ENCODE measurements around the gene GPATCH3. TPM values are rescaled to one million over a fixed set of nuclear protein-coding genes. Genes with fewer than 3 reads are reported as not detected.
"Not testable (repeated sequence)": the region's sequence is repeated elsewhere in the genome, so short reads cannot be mapped to it uniquely, and the experiment has no call there.

GPATCH3 gene
- polyA plus RNA-seq, 3 donors = 14.8 to 15.0 (median 15.0) TPM

DNA sequence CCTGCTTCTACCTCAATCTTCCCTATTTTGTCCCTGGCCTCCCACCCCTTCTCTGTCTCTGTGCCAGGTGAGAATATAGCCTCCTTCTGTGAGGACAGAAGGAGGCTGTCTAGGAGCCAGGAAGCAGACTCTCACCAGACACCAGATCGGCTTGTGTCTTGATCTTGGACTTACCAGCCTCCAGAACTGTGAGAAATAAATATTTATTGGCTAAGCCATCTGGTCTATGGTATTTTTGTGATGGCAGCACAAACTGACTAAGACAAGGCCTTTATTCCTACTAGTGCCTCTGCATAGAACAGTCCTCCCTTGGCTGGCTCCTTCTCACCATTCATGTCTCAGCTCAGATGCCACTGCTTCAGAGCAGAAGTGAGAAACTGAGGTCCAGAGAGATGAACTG lies 12.0 kb downstream of the GPATCH3 start:
- no peak for DNase-seq (ENCODE audit: extremely low read depth in 1 of 11, low read depth in 9 of 11, low spot score in 4 of 11)

DNA sequence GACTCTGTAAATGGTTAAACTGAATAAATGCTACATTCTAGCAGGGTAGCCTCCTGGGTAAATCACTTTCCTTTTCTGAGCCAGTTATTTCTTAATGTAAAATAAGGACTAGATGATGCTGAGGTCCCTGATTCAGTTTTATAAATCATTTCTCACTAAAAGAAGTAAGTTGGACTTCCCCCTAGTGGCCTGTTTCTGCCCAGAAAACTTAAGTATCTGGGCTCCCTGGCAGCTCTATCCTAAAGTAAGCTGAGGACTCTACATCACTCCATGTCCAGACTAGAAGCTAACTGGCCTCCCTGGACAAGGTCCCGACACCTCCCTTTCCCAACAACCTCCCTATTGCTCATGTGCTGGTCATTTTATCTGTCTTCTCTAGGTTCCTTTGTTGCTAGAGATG lies 13.1 kb downstream of the GPATCH3 start:
- no peak for DNase-seq (ENCODE audit: extremely low read depth in 1 of 11, low read depth in 9 of 11, low spot score in 4 of 11)

GRCh38 chr1:26882696-26883463 lies 17.4 kb downstream of the GPATCH3 start:
- no peak for DNase-seq (ENCODE audit: extremely low read depth in 1 of 11, low read depth in 9 of 11, low spot score in 4 of 11)

DNA sequence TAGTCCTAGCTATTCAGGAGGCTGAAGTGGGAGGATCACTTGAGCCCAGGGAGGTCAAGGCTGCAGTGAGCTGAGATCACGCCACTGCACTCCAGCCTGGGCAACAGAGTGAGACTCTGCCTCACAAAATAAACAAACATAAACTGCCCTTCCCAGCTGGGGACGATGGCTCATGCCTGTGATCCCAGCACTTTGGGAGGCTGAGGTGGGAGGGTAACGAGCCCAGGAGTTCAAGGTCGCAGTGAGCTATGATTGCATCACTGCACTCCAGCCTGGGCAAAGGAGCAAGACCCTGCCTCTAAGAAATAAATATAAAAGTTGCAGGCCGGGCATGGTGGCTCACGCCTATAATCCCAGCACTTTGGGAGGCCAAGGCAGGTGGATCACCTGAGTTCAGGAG lies 18.7 kb downstream of the GPATCH3 start:
- not testable (repeated sequence) for DNase-seq (ENCODE audit: extremely low read depth in 1 of 11, low read depth in 9 of 11, low spot score in 4 of 11)

- DNase-seq (ENCODE audit: extremely low read depth in 1 of 11, low read depth in 9 of 11, low spot score in 4 of 11) = no peak
Observed at GRCh38 chr1:26879793-26880192, 20.5 kb downstream of the GPATCH3 start.

DNA sequence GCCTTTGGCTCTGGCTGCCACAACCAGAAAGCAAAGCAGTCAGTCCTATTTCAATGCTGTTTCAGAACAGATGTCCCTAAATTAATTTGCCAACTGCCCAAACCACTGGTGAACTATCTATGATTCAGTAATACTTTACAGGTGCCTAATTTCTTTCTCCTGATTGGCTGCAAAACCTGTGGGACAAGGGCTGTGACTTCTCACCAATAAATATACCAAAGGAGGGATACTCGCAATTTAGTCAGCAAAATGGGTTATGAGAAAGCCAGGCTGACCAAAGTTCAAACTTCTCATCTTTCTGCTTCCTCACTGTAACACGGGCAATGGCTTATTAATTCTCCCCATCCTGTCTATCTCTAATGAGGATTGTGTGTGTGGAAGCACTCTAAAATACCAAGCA lies 22.9 kb downstream of the GPATCH3 start:
- no peak for DNase-seq (ENCODE audit: extremely low read depth in 1 of 11, low read depth in 9 of 11, low spot score in 4 of 11)

DNA sequence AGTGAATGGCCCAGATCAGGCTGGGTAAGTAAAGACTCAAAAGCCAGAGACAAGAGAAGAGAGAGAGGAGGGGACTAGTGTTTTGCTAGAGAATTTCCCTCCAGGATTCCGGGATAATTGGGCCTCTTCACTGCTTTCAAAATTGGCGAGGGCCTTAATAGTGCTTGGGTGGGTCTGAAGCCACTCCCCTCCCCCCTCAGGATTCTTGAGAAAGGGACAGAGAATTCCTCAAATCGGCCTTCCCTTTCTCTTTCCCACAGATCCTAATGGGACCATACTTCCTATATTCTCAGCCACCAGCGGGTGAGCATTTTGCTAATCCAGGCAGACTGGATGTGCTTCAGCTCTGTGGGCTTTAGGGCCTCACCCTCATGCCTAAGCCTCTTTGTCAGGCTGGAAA lies 25.4 kb downstream of the GPATCH3 start:
- no peak for DNase-seq (ENCODE audit: extremely low read depth in 1 of 11, low read depth in 9 of 11, low spot score in 4 of 11)

DNA sequence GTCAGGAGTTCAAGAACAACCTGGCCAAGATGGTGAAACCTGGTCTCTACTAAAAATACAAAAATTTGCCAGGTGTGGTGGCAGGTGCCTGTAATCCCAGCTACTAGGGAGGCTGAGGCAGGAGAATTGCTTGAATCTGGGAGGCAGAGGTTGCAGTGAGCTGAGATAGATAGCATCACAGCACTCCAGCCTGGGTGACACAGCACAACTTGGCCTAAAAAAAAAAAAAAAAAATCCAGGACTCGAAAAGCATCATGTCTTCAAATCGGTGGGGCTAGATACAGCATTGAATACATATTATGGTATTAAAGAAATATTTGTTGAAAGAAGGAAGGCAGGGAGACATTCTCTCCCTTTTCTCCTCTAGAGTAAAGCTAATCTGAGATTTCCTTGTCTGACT lies 27.2 kb downstream of the GPATCH3 start:
- DNase-seq (ENCODE audit: extremely low read depth in 1 of 11, low read depth in 9 of 11, low spot score in 4 of 11) = not testable (repeated sequence)

DNA sequence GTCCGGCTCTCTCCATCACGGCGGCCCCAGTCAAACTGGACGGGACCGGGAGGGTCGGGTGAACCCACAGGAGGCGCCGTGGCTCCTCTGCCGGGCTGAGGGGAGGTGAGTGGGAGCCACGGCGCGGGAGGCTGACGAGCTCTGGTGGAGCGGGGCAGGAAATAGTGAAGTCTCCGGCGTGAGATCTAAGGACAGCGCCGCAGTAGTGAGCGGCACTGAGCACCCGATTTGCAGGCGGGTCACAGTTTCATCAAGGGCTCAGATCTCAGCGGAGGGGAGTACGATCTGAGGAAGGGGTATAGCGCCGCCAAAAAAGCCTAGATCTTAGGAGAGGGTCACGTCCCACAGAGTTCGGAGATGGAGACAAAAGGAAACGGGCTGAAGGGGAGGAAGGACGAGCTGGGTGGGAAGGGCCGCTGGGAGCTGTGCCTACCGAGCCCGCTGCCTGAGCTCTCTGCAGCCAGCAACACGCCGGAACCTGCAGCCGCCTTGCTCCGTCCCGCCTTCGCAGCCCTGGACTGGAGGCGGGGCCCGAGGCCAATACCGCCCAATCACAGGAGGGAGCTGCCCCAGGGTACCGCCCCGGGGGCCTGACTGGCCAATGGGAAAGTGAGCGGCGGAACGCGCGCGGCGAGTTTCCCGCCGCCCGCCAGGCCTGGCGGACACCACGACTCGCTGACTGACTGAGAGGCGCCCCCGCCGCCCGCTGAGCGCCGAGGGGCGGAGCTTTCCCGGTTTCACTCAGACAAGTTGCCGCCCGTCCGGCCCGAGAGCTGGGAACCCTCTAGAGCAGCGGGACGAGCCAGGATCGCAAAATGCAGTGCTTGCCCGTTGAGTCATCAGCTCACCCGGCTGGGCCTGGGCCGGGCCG lies 35.4 kb downstream of the GPATCH3 start:
- peak; percentile 87 to 97 (median 94) for DNase-seq (ENCODE audit: extremely low read depth in 1 of 11, low read depth in 9 of 11, low spot score in 4 of 11)

DNA sequence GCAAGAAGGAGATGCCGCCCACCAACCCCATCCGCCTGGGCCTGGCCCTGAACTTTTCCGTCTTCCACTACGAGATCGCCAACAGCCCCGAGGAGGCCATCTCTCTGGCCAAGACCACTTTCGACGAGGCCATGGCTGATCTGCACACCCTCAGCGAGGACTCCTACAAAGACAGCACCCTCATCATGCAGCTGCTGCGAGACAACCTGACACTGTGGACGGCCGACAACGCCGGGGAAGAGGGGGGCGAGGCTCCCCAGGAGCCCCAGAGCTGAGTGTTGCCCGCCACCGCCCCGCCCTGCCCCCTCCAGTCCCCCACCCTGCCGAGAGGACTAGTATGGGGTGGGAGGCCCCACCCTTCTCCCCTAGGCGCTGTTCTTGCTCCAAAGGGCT lies 36.6 kb downstream of the GPATCH3 start:
- no peak for DNase-seq (ENCODE audit: extremely low read depth in 1 of 11, low read depth in 9 of 11, low spot score in 4 of 11)

- DNase-seq (ENCODE audit: extremely low read depth in 1 of 11, low read depth in 9 of 11, low spot score in 4 of 11) = no peak
Observed at GRCh38 chr1:26862781-26863684, 37.2 kb downstream of the GPATCH3 start, which contains the start of gene SFN. TSS of gene SFN (plus strand) at chr1:26863149. CDS start at chr1:26863213, 64 bp downstream.

DNA sequence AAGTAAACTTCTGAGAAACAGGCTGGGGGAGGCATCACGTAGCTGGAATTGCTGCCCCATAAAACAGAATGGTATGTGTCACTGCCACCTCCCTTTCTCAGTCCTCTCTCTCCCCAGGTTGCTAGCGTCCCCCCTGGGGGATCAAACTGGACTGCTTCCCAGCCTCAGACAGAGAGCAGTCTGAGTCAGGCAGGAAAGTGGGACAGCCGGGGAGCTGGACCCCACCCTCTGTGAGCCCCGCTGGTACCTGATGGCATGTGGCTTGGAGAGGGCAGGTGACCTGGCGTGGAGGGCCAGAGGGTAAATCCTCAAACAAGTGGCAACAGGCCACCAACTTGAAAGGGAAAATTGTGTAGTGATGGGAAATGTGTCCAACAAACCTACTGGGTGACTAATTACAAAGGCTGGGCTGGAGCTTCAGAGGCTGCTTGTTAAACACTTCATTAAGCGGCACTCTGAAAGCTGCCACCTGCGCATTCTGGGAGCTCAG lies 38.3 kb downstream of the GPATCH3 start:
- no peak for DNase-seq (ENCODE audit: extremely low read depth in 1 of 11, low read depth in 9 of 11, low spot score in 4 of 11)

DNA sequence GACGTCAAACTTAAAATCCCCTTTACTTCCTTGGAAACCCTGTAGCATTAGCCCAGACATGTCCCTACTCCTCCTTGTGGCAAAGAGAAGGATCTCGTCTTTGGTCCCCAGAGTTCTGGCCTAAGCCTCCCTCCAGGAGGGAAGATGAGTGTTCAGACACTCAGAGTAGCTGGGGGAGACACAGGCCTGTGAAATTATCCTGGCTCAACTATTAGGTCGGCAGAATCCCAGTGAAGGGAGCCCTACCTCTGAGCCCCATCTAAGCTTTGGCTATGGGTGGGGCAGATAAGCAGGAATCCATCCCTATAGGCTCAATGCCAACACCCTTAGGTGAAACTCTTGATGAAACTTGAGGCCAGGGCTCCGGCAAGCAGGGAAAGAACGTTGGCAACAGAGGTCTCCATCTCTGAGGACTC lies 39.0 kb downstream of the GPATCH3 start:
- no peak for DNase-seq (ENCODE audit: extremely low read depth in 1 of 11, low read depth in 9 of 11, low spot score in 4 of 11)

- DNase-seq (ENCODE audit: extremely low read depth in 1 of 11, low read depth in 9 of 11, low spot score in 4 of 11) = no peak
Observed at GRCh38 chr1:26858891-26859640, 41.2 kb downstream of the GPATCH3 start.

- no peak for DNase-seq (ENCODE audit: extremely low read depth in 1 of 11, low read depth in 9 of 11, low spot score in 4 of 11)
Observed at GRCh38 chr1:26858160-26858559, 42.1 kb downstream of the GPATCH3 start.

DNA sequence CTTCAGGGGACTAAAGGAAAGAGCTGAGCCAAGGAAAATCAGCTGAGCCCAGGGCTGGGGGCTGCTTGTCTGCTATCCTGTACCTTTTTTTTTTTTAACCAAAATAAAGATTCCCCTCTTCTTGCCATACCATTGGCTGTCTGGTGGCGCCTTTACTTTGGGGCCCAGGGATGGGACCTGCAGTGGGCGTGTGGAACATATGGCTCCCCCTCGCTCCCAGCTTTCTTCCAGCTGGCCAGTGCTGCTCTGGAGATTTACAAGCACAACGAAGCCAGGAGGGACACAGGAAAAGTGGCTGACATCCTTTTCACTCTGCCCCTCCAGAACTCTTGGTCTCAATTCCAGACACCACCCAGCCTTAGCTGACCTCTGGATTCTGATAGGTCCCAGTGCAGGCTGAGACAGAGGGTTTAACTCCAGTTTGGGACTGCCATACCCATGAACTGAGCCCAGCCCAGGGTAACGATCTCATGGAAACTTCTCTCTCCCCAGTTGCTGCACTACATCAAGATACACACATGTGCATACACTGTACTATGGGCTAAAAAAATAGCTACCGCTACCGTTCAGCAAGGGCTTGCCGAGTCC lies 42.7 kb downstream of the GPATCH3 start:
- no peak for DNase-seq (ENCODE audit: extremely low read depth in 1 of 11, low read depth in 9 of 11, low spot score in 4 of 11)

DNA sequence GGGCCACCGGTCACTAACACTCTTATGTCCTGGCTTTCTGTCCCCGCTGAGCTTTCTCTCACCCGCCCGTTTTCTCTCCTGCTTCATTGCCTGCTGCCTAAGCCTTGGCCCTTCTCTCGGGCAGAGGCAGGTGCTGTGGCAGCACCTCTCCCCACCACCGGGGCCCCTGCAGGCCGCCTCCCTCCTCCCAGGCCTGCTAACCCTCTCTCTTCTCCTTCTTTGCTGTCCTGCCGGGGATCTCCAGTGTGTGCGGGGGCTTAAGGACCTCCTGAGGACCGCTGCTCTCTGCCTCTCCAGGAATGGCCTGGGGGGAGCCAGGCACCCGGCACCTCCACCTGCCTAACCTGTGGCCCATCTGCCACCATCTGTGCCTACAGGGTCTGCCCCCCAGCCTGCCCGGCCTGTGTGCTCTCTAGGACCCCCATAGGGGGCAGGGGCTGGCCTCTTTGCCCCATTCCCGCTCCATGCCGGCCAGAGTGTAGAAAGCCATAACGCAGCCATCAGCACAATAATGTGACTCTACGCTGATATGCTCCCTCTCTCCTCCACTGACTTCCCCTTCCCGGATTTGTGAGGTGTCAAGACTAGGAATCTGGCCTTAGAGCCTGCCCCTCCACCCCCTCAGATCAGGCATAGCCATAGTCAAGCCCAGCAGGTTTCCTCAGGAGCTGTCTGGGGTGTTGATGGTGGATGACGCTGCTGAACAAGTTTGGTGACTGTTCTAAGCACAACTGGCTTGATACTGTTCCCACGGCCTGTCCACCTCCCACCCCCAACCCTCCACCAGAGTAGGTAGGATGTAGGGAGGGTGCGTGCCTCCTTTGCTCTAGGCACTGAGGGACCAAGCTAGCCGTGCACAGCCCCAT lies 43.4 kb downstream of the GPATCH3 start:
- DNase-seq (ENCODE audit: extremely low read depth in 1 of 11, low read depth in 9 of 11, low spot score in 4 of 11) = no peak
